C4-2B (cell line): Measurements from ENCODE around the gene NKX2-3.

ENCODE experiments used
- CTCF ChIP-seq: fragments of 450-650 bp; conservative IDR thresholded peaks from 2 replicates; pipeline ENCODE4 v1.5.1; 2017; ENCODE audit warnings: mild to moderate bottlenecking
- ZFX ChIP-seq: fragments of 450-650 bp; IDR thresholded peaks from 2 replicates; pipeline ENCODE4 v1.6.1; 2017

DNA sequence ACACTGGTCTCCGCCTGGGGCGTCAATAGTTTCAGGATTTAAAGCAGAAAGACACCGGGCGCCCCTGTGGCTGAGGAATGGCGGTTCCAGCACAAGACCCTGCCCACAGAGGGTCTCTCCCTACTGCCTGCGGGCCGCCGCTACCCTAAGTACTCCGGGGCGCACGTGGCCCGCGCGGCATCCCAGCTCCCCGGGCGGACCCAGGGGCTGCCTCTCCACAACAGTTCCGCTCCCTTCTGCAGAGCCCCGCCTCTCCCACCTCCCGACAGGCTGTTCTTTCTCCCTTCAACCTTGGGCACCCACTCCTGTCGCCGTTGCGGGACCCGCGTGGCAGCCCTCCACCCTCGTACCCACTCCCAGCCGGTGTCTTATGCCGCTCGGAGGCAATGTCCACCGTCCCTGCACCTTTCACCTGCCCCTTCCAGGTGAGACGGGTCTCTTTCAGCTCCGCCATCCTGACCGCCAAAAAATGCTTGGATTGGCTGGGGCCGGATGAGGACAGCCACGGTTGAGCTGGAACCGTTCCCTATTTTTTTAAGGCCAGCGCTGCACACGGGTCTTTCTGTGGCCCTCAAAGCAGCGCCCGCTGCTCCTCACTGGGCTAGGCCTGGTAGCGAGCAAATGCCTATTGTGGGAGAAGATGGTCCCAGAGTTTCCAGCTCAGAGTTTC lies 1.6 kb upstream of the NKX2-3 start:
- TF ChIP-seq CTCF (no peak), ZFX (no peak)
